Endometrium (tissue), 2 donors: ENCODE results near the gene MVB12B.

Experiments
- FAIRE-seq: peaks from 2 replicates; lab custom pipeline; 2012; peaks lifted over from hg19 to GRCh38; lab: Jason Lieb, UNC
- donor health status: control.
- donor health status: control.

The MVB12B gene

DNA sequence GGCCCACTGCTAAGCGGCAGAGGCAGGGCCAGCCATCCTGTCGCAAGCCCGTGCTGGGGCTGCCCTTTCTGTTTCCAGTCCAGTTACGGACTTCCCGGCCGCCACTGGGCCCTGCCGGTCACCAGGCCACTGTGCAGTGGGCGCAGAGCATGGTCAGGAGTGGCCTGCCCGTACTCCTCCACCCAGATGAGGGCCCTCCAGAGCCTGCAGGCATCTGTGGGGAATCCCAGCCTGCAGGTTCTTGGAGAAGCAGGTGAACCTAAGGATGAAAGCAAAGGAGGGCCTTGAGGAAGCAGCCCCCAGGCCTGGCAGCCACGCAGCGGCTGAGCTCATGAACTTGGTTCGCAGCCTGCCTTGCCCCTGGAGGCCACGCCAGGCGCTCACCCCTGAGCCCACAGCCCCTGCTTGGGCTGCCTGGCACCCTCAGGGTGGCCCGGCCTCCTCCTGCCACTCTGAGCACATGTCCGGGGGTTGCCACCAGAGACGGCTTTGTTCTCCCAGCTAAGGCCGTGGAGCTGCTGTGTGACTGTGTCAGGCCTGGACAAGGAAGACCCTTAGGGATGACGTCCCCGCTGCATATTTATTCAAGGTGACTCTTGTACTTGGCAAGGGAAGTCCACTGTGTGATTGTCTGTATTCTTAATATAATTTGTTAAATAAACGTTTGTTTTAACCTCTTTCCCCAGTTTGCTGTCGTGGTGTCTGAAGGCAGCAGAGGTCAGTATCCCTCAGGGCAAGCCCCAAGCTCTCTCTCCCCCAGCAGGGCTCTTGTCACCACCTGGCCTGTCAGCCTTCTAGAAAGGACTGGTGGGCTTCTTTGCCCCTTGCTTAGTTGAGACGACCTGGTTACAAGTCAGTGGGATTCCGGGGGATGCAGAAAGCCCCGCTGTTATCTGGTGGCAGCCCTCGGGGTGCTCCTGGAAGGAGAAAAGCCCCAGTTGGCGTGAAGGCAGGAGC lies 180.0 kb downstream of the MVB12B start:
- no peak for FAIRE-seq

DNA sequence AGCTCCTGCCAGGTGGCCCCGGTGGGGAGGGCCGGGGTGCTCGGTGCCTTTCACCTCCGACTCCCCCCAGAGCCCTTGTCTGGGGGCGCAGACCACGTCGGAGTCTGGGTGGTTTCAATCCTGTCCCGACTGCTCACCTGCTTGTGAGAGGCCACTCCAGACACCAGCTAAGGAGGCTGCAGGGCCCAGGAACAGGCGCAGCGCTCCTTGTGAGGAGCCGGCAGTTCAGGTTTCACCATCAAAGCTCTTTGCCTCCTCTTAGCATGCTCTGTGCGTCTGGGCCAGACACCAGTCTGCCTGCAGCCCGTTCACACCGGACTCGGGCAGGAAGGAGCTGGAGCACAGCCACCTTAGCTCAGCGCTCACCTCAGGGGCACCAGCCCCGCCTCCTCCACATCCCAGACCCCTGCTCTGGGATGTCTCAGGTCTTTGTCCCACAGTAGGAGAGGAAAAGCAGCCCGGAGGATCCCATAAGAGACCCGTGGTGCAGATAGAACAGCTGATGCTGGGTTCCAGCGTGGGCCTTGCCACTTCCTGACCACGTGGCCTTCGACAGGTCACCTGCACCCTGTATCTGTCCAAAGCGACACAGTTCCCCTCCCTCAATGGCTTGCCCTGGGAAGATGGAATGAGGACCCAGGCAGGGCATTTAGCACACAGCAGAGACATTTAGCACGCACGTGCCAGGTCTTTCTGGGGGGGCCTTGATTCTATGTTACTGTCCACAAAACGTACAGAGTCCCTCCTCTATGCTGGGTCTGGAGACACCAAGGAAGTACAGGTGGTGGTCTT lies 180.9 kb downstream of the MVB12B start:
- no peak for FAIRE-seq

DNA sequence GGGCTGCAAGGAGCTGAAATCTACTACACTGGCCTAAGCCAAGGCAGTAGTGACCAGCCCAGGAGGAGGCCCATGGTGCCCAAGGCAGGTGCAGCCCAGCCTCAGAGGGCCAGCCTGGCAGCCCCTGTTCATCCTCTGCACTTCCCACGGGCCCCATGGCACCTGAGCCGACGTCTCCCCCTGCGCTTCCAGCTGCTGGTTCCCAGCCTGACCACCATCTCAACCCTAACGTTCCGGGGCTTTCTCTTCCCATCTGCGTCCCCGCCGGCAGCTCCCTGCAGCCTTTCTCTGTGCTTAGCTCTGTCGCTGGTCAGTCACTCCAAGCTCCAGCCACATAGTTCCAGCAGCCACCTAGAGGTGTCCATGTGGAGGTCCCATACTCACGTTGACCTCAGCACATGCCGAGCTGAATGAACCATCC lies 181.6 kb downstream of the MVB12B start:
- FAIRE-seq = no peak

DNA sequence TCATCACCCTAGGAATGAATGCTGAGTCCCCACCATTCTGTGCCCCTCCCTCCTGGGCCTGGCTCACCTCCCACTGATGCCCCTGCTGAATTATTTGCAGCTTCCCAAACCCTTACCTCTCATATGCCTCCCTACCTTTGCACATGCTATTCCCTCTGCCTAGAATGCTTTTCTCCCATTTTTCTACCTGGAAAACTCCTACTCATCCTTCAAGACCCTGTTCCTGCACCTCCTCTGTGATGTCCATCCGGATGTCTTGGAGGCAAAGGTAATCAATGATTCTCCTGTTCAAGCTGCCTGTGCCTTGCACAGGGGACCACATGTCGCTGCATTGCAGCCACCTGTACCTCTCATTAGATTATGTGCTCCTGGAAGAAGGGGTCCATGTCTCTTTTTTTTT lies 182.3 kb downstream of the MVB12B start:
- no peak for FAIRE-seq

DNA sequence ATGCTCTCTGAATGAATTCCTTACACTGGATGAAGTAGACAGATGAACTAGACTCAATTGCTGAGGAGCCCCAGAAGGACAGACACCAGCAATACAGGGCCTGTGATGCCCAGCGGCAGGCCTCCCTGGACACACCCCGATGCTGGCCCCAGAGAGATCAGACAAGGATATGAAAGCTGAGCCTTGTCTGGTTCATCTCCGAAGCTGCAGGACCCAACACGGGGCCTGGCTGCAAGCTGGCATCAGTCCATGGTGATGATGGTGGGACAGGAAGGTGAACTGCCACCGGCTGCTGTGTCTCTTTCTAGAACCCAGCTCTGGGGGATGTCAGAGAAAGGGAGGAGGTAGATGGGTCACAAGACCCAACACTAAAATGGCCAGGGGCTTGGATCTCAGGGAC lies 183.1 kb downstream of the MVB12B start:
- FAIRE-seq = no peak

DNA sequence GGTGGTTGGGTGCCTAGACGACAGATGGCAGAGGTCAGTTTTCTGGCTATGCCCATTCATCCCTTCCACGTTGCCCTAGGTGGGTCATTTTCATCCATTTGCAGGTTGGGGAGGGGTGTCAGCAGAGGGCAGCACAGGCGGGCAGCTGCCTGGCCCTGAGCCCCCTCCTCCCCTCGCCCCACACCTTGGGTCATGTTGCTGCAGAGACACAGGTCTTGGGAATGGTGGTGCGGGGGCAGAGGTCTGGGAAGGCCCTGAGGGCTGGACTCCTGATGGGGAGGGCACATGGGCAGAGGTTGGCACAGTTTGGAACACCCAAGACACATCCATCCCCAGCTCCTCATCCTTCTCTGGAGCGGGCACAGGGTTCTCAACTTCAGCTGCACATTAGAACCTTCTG lies 183.9 kb downstream of the MVB12B start:
- FAIRE-seq = no peak

DNA sequence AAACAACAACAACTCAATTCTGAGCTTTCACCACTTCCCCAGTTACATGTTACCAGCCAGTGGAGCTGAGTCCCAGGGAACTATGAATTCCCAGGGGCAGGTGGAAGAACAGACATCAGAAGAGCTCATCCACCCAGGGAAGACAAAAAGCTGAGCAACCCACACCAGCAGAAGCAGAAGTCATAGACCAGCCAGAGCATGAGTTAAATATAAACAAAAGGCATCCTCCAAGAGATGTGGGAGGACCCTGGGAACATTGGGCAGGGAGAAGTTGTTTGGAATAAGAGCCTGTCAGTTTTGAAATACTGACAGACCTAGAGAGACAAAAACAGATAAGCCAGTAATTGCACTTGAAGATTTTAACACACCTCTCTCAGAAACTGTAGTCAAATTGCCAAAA lies 184.8 kb downstream of the MVB12B start:
- FAIRE-seq = no peak

DNA sequence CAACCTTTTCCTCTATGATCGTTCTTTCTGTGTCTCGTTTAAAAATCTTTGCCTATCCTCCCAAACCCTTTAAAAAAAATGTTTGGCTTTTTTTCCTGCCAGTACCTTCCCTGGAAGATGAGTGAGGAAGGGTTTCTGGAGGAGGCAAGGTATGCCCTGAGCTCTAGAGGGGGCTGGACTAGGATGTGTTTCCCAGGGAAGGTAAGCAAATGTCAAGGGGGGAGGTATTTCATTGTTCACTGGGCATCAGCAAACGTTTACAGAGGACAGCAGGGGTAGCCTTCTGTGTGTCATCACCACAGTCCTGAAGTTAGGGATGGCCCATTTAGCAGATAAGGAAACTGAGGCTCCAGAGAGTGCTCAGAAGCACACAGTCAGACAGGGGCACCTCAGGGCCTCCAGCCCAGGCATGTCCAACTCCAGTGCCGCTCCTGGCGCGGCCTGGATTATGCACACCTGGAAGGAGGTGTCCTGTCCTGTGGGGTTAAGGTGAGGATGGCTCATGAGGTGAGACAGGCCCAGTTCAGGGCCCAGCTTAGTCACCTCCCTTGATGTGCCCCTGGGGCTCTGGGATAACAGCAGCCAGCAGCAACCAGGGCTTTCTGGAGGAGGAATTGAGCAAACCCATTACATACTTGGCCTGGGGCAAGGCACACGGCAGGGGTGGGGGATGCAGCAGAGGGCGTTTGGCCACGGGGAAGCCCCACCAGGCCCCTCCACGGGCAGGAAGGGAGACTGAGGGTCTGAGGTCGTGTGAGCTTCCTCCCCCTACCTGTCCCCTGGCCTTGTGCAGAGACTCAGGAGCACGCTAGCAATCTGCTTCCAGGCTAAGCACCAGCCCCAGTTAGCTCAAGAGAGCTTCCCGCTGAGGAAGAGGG lies 186.8 kb downstream of the MVB12B start:
- no peak for FAIRE-seq

DNA sequence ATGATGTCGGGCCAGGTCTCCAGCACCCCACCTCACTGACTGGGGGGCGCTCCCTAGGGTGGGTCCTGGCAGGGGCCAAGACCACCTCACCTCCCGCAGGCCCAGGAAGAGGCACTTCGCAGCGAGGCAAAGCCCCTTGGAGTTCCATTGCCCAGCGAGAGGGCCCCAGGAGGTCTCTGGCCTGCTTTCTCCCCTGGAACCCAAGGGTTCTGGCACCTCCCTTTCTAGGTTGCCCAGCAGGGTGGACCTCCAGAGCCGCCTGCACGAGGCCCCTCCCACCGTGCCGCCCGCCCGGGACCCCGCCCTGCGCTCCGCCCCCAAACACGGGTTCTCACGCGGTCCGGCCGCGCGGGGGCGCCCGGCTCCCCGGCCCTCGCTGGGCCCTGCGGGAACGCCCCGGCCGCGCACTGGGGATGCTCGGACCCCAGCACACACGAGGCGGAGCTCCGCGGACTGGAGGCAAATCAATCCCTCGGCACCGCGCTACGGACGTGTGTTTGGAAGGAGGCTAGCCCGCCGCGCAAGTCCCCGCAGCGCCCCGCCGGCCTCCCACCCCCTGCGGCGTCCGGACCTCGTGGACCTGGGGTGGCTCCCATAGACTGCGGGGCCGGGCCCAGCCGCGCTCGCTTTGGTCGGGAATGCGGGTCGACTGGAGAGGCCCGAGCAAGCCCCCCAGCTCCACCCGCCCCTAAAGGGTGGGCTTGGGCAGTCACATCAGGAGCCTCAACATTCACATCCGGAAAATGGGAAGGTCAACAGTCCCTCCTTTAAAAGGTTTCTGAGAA lies 187.6 kb downstream of the MVB12B start:
- FAIRE-seq = no peak

DNA sequence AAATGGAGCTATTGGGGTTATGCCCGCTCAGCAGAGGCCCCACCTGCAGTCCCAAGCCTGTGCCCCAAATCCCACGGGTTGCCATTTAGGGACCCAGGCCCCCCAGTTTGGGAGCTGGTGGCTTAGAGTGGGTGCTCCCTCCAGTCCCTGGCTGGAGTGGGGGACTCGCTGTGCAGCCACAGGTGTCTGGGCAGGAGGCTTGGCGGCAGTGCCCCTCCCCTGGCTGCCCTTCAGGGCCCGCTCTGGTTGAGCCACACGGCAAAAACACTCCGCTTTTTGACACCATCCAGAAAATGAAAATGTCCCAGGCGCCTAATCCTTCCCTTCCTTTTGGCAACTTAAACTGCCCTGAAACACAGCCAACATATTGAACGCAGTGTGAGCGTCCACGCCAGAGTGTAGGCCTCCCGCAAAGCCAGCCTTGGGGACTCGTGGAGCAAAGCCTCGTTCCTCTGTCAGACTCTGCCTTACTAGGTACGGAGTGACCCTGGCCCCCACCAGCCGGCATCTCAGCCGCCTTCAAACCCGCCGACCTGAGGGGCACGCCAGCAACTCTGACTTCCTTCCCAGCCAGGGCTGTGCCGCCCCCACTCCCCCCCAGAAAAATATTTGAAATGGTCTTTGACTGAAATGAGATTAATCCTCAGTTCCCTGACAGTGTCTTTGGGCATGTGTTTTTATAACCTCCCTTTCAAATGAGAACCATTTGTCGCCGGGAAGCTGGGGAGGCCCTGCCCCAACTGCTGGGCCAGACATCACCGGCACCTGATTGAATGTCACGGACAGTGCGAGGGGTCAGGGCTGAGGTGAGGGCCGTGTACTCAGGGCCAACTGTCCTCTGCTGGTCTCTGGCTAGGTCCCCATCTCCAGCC lies 188.6 kb downstream of the MVB12B start:
- no peak for FAIRE-seq

DNA sequence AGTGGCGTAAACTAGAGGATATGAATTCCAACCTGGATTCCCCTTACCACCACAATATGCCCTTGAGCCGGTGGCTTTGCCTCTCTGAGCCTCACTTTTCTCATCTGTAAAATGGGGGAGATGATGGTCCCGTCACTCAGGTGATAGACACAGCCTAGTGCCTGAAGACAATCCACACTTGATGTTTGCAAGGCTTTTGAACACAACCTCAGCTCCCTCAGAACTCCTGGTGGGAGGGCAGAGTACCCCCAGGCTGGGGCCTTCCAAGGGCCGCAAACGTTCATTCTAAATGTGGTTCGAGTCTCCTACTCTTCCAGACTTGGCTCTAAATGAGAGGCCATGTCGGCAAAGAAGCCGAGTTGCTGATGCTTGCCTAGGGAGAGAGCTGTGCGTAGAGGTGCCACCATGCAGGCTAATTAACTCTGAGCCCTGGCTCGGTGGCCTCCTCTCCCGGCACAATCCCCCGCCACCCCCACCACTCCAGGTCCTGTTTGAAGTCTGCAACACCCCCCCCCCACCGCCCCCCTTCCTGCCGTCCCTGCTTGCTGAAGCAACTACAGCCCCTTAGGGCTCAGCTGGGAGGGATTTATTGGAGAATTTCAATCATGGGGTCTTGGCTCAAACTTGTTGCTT lies 189.4 kb downstream of the MVB12B start:
- no peak for FAIRE-seq

DNA sequence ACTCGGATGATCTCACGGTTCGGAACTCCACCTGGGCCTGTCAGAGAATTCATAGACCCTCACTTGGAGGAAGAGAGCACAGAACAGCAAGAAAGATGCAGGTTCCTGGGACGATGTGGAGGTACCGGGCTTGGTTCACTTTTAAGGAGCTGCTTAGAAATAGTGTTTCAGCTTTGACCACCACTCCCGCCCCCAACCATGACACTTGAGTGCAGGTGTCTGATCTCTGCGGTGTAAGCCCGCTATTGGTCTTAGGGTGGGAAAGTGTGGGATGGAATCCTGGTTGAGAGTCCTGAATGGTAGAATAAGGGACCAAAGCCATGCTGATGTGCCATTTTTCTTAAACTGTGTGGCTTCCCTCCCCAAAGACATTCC lies 189.9 kb downstream of the MVB12B start:
- FAIRE-seq = no peak

DNA sequence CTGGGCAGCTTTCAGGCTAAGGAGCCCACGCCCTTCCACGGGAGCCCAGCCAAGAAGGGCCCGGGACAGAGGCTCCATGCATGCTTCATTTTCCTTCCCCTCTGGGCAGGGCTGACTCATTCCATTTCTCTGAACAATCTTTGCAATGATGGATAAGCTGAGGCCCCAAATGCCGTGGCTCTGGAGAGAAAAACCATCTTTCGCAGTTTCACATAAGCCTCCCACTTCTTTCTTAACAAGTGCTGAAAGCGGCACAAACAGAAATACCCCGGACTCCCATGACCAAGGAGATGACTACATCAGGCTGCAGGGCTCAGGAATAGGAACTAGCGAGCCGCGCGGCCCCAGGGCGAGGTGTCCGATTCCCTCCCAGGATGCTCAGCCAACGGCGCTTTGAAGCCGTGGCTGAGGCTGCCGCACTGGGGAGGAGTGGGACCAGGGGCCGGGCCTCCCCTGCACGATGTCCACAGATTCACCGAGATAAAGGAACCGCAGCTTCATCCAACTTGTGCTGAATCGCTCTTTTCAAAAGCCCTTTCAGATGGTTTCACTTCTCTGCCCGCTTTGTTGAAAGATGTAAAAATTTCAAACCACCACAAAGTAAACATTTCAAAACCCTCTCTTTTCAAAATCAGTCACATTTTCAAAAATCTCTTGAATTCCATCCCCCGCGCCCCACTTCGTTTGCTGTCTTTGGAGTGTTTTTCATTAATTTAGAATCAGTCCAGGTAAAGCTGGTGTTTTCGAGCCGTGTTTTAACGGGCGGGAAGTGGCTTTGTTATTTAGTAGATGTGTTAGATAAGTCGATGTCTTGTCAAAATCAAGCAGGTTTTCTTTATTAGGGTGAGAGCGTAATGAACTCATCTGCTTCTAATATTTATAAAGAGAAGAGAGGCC lies 190.6 kb downstream of the MVB12B start:
- FAIRE-seq = no peak

DNA sequence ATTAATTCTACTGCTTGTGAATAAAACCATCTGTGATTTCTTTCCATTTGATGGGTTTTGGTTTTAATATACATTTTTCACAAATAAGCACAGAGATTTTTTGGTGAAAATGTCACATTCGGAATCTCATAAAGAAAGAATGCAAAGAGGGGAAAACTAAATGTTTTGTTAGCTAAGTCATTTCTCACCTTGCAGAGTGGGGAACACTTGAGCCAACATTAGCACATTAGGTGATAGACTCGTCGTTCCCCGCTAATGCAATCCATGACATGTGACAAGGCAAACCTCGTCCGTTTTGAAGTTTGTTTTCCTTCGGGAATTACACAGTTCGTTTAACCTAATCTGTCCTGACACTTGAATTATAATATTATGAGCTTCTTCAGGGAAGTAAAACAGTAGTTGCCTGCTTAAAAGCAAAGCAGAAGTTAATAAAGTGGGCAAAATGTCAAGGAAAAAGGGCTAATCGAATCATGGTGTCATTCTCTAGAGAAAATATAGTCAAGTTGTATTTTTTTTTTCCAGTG lies 191.3 kb downstream of the MVB12B start:
- FAIRE-seq = no peak

DNA sequence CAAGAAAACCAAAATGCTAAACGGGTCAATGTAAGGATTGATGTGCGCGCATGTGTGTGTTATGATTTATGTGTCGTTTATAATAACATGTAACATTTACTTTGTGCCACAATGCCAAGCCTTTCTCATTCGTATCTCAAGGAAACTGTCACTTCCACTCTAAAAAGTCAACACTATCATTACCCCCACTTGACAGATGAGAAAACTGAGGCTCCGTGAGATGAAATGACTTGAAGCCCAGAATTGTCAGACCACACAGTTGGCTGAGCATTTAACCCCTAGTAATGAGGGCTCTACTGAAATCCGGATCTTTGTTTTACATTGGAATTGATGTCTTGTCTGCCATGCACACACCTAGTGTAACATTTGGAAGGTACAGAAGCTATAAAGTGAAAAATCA lies 192.1 kb downstream of the MVB12B start:
- no peak for FAIRE-seq

DNA sequence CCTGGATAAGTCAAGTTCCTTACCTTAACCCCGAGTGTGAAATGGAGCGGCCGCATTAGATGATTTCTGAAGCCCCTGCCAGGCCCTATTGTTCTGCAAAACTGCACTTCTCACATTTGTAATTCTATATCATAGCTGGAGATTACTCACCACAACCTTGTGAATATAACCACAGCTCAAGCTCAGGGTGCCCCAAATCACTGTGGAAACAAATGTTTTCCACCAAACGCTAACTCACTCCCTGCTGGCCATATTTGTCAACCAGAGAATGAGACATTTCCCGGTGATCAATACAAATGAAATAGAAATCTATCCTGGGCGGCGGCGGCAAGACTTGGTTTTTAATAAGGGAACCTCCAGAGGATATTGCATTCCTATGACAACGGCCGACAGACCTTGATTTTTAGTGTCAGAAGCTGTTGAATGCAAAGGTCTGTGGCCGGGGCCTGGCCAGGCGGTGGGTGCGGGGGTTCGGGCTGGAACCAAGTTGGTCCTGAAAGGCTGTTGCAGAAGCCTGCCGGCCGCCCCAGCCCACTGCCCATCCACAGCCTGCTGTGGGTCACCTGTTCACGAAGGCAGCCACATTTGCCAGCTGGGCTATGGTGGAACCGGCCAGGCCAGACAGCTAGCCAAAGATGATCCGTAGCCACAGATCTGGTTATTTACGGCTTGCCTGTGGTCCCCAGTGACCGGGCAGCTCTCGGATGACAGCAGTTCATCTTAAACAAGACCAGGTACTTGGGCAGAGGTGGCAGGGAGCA lies 193.2 kb downstream of the MVB12B start:
- no peak for FAIRE-seq

DNA sequence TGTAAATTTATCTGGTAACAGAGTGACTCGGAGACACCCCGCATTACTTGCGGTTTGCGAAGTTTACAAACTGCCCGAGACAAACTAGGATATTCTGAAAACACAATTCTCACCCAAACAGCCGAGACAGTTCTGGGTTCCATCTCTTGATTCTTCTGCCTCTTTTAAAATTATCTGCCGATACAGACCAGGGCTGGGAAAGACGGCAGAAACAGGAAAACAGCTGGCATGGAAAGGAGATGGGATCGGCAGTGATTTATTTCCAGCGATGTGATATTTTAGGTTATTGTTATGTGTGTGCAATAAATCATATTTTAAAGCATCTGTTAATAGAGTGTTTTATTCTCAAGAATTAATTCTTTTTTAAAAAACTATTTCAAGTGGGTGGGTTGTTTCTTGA lies 193.8 kb downstream of the MVB12B start:
- FAIRE-seq = no peak

DNA sequence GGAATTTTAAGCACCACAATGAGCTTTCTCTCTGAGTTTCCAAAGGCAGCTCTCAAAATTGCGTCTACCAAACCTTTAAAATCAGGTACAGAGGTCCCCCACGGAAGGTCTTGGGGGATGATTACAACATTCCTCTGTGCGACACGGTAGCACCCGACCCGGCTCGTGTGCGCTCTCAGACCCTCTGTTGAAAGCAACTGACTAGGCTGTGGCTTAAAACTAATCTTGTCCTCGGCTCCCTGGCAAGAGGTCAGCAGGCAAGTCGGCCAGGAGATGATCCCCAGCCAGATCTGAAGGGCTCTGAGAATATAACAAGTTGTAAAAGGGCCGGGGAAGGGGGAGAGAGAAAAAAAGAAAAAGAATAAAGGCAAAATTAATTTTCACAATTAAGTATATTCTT lies 194.5 kb downstream of the MVB12B start:
- no peak for FAIRE-seq
